ENCODE measurements around the gene MRPL42. TPM values are rescaled to one million over a fixed set of nuclear protein-coding genes. Genes with fewer than 3 reads are reported as not detected.

The MRPL42 gene
- total and polyA plus RNA-seq, 2 donors (not counting 1 experiment from before 2014, with no cell fraction given), result 31.5 to 45.2 TPM

GRCh38 chr12:93456077-93456476 lies 11.2 kb upstream of the MRPL42 start:
- peaks cover 3% of the 10 kb centered on the region for H3K4me1 Mint-ChIP-seq
- no peaks in the 10 kb centered on the region for H3K36me3 ChIP-seq (replicated peaks in 1 of 2; ENCODE audit: control extremely low read depth in 1 of 2, control insufficient read depth in 1 of 2, extremely low read depth in 1 of 2, insufficient read depth in 2 of 2, low read length in 1 of 2)
- no peaks in the 10 kb centered on the region for H4K20me1 ChIP-seq (ENCODE audit: control insufficient read depth, insufficient read depth, low read length, poor library complexity, severe bottlenecking)
- whole genome bisulfite sequencing (ENCODE audit: insufficient coverage), result no CpG with 5 or more reads among the region's 2 CpGs
- no peaks in the 10 kb centered on the region for H3K9me3 Mint-ChIP-seq (ENCODE audit: insufficient read depth)
- ATAC-seq (ENCODE audit: low read depth) (no peak), DNase-seq (no peak)
- H3K4me1 ChIP-seq (ENCODE audit: control insufficient read depth in 2 of 2, insufficient read depth in 2 of 2, low read length in 2 of 2), result no peaks in the 10 kb centered on the region
- ChIA-PET POLR2A (no interaction called here), CTCF (no interaction called here)
- no peak overlapping the region for H3K4me2 ChIP-seq (replicated peaks; ENCODE audit: low read depth, low read length, poor library complexity, severe bottlenecking)
- no peak overlapping the region for H3K9ac ChIP-seq (ENCODE audit: low read length)
- H3K27ac Mint-ChIP-seq, result no peak overlapping the region
- no peaks in the 10 kb centered on the region for H3K79me2 ChIP-seq (ENCODE audit: control insufficient read depth, insufficient read depth, low read length)
- H3K27me3 ChIP-seq (replicated peaks in 1 of 4; ENCODE audit: control extremely low read depth in 1 of 4, control insufficient read depth in 3 of 4, insufficient read depth in 4 of 4, low read length in 3 of 4), result no peaks in the 10 kb centered on the region
- no peak overlapping the region for H3K4me3 Mint-ChIP-seq
- H3K4me3 ChIP-seq (ENCODE audit: control extremely low read depth in 1 of 5, extremely low read depth in 1 of 5, insufficient read depth in 1 of 5, low read depth in 2 of 5, low read length in 4 of 5), result no peak overlapping the region
- no peak overlapping the region for H2AFZ ChIP-seq (ENCODE audit: insufficient read depth, low read depth, low read length, poor library complexity, severe bottlenecking)
- no peaks in the 10 kb centered on the region for H3K27me3 Mint-ChIP-seq
- no peak overlapping the region for H3K27ac ChIP-seq (ENCODE audit: low read length in 2 of 2)
- no peaks in the 10 kb centered on the region for H3K9me3 ChIP-seq (ENCODE audit: control extremely low read depth in 1 of 3, control insufficient read depth in 2 of 3, insufficient read depth in 1 of 3, low read length in 2 of 3)
- intact Hi-C loops (cut with micrococcal nuclease), result no loop called here
- TF ChIP-seq EZH2 (IDR thresholded peaks at IDR 0.05; ENCODE audit: borderline replicate concordance, insufficient read depth, low read depth, low read length, poor library complexity, severe bottlenecking) (no peak), CTCF (IDR thresholded peaks at IDR 0.05) (no peak)

- H3K4me1 ChIP-seq (ENCODE audit: control insufficient read depth in 2 of 2, insufficient read depth in 2 of 2, low read length in 2 of 2), result no peaks in the 10 kb centered on the region
- H3K27ac ChIP-seq (ENCODE audit: low read length in 2 of 2), result no peak overlapping the region
- H4K20me1 ChIP-seq (ENCODE audit: control insufficient read depth, insufficient read depth, low read length, poor library complexity, severe bottlenecking), result no peaks in the 10 kb centered on the region
- Mint-ChIP-seq H3K27ac (no peak overlapping the region), H3K4me3 (no peak overlapping the region), H3K9me3 (ENCODE audit: insufficient read depth) (no peaks in the 10 kb centered on the region), H3K4me1 (peaks cover 3% of the 10 kb centered on the region), H3K27me3 (no peaks in the 10 kb centered on the region)
- no peaks in the 10 kb centered on the region for H3K27me3 ChIP-seq (replicated peaks in 1 of 4; ENCODE audit: control extremely low read depth in 1 of 4, control insufficient read depth in 3 of 4, insufficient read depth in 4 of 4, low read length in 3 of 4)
- no peaks in the 10 kb centered on the region for H3K36me3 ChIP-seq (replicated peaks in 1 of 2; ENCODE audit: control extremely low read depth in 1 of 2, control insufficient read depth in 1 of 2, extremely low read depth in 1 of 2, insufficient read depth in 2 of 2, low read length in 1 of 2)
- intact Hi-C loops (cut with micrococcal nuclease), result no loop called here
- CTCF ChIA-PET, result no interaction called here
- H3K79me2 ChIP-seq (ENCODE audit: control insufficient read depth, insufficient read depth, low read length), result no peaks in the 10 kb centered on the region
- H3K4me2 ChIP-seq (replicated peaks; ENCODE audit: low read depth, low read length, poor library complexity, severe bottlenecking), result no peak overlapping the region
- no peak overlapping the region for H3K9ac ChIP-seq (ENCODE audit: low read length)
- H3K4me3 ChIP-seq (ENCODE audit: control extremely low read depth in 1 of 5, extremely low read depth in 1 of 5, insufficient read depth in 1 of 5, low read depth in 2 of 5, low read length in 4 of 5), result no peak overlapping the region
- ATAC-seq (ENCODE audit: low read depth) (no peak), DNase-seq (no peak)
- no CpG with 5 or more reads among the region's 5 CpGs for WGBS (ENCODE audit: insufficient coverage)
- no peaks in the 10 kb centered on the region for H3K9me3 ChIP-seq (ENCODE audit: control extremely low read depth in 1 of 3, control insufficient read depth in 2 of 3, insufficient read depth in 1 of 3, low read length in 2 of 3)
- no peak overlapping the region for H2AFZ ChIP-seq (ENCODE audit: insufficient read depth, low read depth, low read length, poor library complexity, severe bottlenecking)
- TF ChIP-seq EZH2 (IDR thresholded peaks at IDR 0.05; ENCODE audit: borderline replicate concordance, insufficient read depth, low read depth, low read length, poor library complexity, severe bottlenecking) (no peak), CTCF (IDR thresholded peaks at IDR 0.05) (no peak)
- POLR2A ChIA-PET, result no interaction called here
Observed at GRCh38 chr12:93459097-93459496, 8.2 kb upstream of the MRPL42 start.
